HFF-Myc (cell line): Measurements from ENCODE around the gene CHST11.
"Not testable (repeated sequence)": the region's sequence is repeated elsewhere in the genome, so short reads cannot be mapped to it uniquely, and the experiment has no call there.

Experiments used
- DNase-seq: peaks from one replicate; pipeline ENCODE4 v3.0.0-alpha.2; 2011; ENCODE audit warnings: low read depth; ENCODE audit errors: extremely low read depth
- H3K4me3 ChIP-seq: replicated peaks from 2 replicates; pipeline ENCODE4 v1.5.1; 2011; ENCODE audit warnings: low read depth, mild to moderate bottlenecking, control low read depth, low read length
- TF ChIP-seq, protein P1 (sequence below): IDR thresholded peaks from 2 replicates; pipeline ENCODE4 v1.5.1; 2012; ENCODE audit warnings: mild to moderate bottlenecking, low read depth, low read length, control low read depth; ENCODE audit errors: missing control alignments

Gene CHST11

DNA sequence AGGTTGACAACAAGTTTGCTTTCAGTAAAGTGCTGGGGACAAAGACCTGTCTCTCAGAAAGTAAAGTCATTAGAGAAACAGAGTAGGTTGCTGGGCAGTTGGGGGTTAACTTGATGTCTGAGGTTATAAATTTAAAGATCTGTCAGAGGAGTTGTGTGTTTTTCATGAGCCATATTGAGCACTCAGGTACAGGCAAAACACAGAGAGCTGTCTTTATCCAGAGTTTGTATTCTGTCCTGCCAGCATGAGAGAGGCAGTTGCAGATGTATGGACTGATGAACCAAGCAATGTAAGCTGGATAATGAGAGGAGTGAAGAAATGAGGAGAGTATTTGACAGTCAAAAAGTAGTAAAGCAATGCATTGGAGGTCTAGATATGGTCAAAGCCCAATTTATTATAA, 344.7 kb downstream of the CHST11 start:
- TF ChIP-seq, protein P1, sequence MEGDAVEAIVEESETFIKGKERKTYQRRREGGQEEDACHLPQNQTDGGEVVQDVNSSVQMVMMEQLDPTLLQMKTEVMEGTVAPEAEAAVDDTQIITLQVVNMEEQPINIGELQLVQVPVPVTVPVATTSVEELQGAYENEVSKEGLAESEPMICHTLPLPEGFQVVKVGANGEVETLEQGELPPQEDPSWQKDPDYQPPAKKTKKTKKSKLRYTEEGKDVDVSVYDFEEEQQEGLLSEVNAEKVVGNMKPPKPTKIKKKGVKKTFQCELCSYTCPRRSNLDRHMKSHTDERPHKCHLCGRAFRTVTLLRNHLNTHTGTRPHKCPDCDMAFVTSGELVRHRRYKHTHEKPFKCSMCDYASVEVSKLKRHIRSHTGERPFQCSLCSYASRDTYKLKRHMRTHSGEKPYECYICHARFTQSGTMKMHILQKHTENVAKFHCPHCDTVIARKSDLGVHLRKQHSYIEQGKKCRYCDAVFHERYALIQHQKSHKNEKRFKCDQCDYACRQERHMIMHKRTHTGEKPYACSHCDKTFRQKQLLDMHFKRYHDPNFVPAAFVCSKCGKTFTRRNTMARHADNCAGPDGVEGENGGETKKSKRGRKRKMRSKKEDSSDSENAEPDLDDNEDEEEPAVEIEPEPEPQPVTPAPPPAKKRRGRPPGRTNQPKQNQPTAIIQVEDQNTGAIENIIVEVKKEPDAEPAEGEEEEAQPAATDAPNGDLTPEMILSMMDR = no peak
- DNase-seq = no peak
- H3K4me3 ChIP-seq = no peak overlapping the region

DNA sequence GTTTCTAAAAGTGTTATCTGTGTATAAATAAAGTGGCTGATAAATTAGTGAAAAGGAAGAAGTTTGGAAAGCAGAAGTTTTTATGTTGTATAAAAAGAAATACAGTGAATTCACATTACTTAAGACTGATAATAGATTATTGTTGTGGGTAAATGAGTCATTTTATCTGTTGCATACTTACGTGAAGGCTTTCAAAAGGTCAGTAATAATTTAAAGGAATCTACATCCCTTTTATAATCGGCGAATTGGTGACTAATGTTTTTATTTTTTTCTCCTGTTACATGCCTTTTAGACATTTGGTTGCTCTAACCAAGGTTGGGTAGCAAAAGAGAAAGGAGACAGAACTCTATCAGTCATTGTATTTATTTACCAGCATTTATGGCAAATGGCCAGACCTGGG, 345.5 kb downstream of the CHST11 start:
- DNase-seq = no peak
- TF ChIP-seq, protein P1 = no peak
- no peak overlapping the region for H3K4me3 ChIP-seq

DNA sequence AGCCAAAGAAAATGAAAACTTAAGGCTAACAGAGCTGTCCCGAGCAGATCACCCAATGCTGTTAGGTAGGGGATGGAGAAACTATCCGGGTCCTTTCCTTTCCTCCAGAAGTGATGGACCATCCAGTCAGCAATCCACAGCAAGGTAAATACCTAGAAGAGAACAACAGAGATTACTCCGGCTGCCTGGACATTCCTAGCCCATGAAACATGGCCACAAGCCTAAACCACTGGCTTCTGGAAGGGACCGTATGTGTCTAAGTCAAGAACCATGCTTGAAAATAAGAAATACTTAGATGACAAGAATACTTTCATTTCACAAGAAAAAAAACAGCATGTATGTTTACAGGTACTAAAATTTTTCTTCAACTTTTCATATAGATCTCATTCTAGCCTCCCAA, 348.4 kb downstream of the CHST11 start:
- H3K4me3 ChIP-seq = no peak overlapping the region
- no peak for DNase-seq
- TF ChIP-seq, protein P1 = no peak

DNA sequence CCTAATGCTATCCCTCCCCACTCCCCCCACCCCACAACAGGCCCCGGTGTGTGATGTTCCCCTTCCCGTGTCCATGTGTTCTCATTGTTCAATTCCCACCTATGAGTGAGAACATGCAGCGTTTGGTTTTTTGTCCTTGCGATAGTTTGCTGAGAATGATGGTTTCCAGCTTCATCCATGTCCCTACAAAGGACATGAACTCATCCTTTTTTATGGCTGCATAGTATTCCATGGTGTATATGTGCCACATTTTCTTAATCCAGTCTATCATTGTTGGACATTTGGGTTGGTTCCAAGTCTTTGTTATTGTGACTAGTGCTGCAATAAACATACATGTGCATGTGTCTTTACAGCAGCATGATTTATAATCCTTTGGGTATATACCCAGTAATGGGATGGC, 349.4 kb downstream of the CHST11 start:
- not testable (repeated sequence) for H3K4me3 ChIP-seq, DNase-seq

DNA sequence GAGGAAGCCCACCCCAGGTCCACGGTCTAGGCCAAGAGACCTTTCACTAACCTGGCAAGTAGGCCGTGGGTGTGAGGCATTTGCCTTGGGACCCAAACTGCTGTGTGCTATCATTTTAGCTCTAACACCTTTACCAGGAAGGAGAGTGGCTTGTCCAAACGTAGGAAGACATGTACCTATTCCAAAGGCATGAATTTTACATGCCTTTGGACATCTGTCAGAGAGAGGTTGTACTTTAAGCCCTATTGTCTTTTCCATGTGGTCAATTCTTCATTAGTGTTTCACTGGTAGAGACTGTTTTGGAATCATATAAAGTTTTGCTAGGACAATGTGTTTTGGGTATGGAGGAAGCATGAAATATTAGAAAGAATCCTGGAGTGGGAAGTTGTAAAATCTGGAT, 352.5 kb downstream of the CHST11 start:
- no peak for DNase-seq
- TF ChIP-seq, protein P1 = no peak
- H3K4me3 ChIP-seq = no peak overlapping the region

DNA sequence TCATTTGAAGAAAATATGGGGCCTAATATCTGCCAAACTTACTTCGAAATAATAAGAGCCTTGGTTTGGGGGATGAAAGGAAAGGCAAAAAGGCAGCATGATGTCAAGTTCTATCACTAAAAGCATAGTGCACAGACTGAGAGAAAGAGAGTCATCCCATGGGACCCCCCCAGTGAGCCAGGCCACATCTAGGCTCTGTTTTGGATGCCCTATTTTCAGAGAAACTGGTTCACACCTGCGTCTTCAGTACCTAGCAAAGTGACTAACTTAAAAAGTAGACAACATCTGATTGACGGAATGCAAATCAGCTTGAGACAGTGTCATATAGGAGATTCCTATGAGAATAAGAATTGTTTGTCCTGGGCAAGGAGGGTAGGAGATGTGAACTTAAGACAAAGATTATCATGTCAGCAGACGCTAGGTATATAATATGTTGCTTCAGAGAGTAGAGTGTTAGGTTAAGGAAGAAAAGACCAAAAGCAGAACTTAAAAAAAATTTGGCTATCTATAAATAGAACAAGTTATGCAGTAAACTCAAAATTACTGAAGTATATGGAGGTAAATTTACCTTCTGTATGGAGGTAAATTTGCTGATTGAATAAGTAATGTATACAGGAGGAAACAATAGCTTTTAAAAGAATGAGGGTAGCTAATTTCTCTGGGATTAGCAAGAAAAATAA, 353.1 kb downstream of the CHST11 start:
- no peak overlapping the region for H3K4me3 ChIP-seq
- TF ChIP-seq, protein P1 = no peak
- no peak for DNase-seq
